ENCODE measurements around the gene SH3BP2. TPM values are rescaled to one million over a fixed set of nuclear protein-coding genes. Genes with fewer than 3 reads are reported as not detected.
A peak's percentile ranks its signal among the peaks of the same experiment; 100 is the strongest.
"Not testable (repeated sequence)": the region's sequence is repeated elsewhere in the genome, so short reads cannot be mapped to it uniquely, and the experiment has no call there.

SH3BP2 gene
- polyA plus RNA-seq, 3 donors from 2014 or later, result 12.6 to 71.0 (median 22.7) TPM

DNA sequence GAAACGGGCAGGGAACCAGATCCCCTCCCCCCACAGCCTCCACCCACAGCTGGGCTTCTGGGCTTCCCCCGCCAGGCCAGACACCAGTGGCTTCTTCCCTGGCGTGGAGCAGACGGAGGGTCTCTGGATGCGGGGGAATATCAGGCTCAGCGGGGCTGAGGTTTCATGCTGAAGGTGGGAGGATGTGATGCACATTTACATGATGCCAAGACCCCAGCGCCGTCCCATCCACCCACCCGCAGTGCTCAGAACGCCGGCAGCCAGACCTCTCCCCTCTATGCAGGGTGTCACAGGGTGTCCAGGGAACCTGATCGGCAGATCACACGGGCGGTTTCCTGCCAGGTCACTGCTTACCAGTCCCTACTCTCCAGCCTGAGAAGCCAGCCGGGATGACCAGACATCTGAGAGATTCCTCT, 24.0 kb upstream of the SH3BP2 start:
- peaks cover 0 to 4% (median 3%) of the 10 kb centered on the region in 3 donors for H3K27me3 Mint-ChIP-seq (ENCODE audit: low read depth in 3 of 3)
- H3K36me3 Mint-ChIP-seq, result no peaks in the 10 kb centered on the region
- H3K27ac Mint-ChIP-seq, result peak overlapping the region in 2 of 6 donors; percentile 4 to 44

DNA sequence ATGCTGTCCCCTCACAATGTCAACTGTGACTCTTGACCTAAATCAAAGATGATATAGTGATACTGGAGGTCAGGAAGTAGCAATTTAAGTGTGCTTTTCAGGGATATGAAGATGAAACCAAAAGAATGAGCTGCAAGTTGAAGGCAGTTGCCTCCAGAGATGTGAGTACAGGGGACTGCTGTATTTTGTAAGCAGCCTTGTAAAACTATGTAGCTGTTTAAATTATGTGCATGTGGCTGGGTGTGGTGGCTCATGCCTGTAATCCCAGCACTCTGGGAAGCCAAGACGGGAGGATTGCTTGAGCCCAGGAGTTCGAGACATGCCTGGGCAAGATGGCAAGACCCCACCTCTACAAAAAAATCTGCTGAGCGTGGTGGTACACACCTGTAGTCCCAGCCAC, 21.6 kb upstream of the SH3BP2 start:
- peak overlapping the region in 5 of 6 donors; percentile 4 to 76 (median 18) for H3K27ac Mint-ChIP-seq
- H3K27me3 Mint-ChIP-seq (ENCODE audit: low read depth in 3 of 3), result peaks cover 0 to 5% (median 4%) of the 10 kb centered on the region in 3 donors
- no peaks in the 10 kb centered on the region for H3K36me3 Mint-ChIP-seq
- peaks cover 12 to 14% of the 10 kb centered on the region in 2 donors for H3K4me1 Mint-ChIP-seq
- DNase-seq, result no peak
- no peak overlapping the region for H3K4me3 Mint-ChIP-seq
- no peaks in the 10 kb centered on the region for H3K9me3 Mint-ChIP-seq

More for the DNA sequence above, 24.0 kb upstream of the SH3BP2 start:
- no peak overlapping the region for H3K4me3 Mint-ChIP-seq
- H3K4me1 Mint-ChIP-seq, result peaks cover 18 to 19% of the 10 kb centered on the region in 2 donors
- DNase-seq, result no peak
- no peaks in the 10 kb centered on the region for H3K9me3 Mint-ChIP-seq

DNA sequence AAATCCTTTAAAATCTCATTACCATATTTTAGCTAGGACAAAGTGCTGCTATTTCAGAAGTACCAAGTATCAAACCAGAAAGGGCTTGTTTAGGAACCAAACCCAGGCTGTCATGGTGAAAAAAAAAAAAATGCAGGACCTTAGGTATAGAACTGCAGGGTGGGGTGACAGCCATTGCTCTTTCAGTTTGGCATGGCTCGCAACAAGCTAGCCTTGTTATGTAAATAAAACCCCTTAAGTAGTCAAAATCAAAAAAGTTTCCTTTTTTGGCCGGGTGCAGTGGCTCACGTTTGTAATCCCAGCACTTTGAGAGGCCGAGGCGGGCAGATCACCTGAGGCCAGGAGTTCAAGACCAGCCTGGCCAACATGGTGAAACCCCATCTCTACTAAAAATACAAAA, 12.2 kb upstream of the SH3BP2 start:
- not testable (repeated sequence) for DNase-seq; H3K27me3 Mint-ChIP-seq (ENCODE audit: low read depth in 3 of 3); H3K4me1 Mint-ChIP-seq; H3K36me3 Mint-ChIP-seq; H3K4me3 Mint-ChIP-seq; H3K9me3 Mint-ChIP-seq; H3K27ac Mint-ChIP-seq

DNA sequence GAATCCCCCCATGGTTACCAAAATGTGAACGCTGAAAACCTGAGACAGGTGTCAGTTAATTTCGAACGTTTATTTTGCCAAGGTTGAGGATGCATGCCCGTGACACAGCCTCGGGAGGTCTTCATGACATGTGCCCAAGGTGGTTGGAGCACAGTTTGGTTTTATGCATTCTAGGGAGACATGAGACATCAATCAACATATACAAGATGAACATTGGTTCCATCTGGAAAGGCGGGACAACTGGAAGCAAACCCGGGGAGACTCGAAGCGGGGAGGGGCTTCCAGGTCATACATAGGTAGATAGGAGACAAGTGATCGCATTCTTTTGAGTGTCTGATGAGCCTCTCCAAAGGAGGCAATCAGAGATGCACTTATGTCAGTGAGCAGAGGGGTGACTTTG, 11.0 kb upstream of the SH3BP2 start:
- peaks cover 1 to 10% of the 10 kb centered on the region in 2 donors for H3K4me1 Mint-ChIP-seq
- H3K9me3 Mint-ChIP-seq, result peaks cover 0 to 6% (median 0%) of the 10 kb centered on the region in 6 donors
- no peak for DNase-seq
- H3K27ac Mint-ChIP-seq, result no peak overlapping the region
- H3K4me3 Mint-ChIP-seq, result no peak overlapping the region
- no peaks in the 10 kb centered on the region for H3K36me3 Mint-ChIP-seq
- H3K27me3 Mint-ChIP-seq (ENCODE audit: low read depth in 3 of 3), result peaks cover 0 to 2% (median 1%) of the 10 kb centered on the region in 3 donors

DNA sequence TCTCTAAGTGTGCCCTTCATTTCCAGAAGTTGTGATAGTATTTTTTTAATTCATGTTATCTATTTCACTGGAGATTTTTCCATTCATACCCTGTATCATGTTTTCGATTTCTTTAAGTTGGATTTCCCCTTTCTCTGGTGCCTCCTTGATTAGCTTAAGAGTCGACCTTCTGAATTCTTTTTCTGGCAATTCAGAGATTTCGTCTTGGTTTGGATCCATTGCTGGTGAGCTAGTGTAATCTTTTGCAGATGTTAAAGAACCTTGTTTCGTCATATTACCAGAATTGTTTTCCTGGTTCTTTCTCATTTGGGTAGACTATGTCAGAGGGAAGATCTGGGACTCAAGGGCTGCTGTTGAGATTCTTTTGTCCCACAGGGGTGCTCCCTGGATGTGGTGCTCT, 9.1 kb upstream of the SH3BP2 start:
- H3K27ac Mint-ChIP-seq, result peak overlapping the region in 1 of 6 donors; percentile 51
- H3K4me3 Mint-ChIP-seq, result no peak overlapping the region

DNA sequence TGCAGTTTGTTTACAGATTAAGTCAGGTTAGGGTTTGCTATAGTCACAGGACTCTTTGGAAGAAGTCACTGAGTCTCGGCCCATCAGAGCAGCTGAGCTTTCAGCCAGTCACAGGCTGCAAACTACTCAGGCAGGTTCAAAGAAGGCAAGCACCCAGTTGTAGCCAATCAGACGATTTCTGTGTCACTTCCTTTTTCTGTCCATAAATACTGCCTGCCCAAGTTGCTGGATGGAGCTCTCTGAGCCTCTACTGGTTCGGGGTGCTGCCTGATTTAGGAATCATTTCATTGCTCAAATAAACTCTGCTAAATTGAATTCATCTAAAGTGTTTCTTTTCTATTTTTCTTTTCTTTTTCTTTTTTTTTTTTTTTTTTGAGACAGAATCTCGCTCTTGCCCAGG, 7.3 kb upstream of the SH3BP2 start:
- no peaks in the 10 kb centered on the region for H3K36me3 Mint-ChIP-seq
- no peak overlapping the region for H3K4me3 Mint-ChIP-seq
- DNase-seq, result no peak
- H3K27me3 Mint-ChIP-seq (ENCODE audit: low read depth in 3 of 3), result peaks cover 0 to 3% (median 2%) of the 10 kb centered on the region in 3 donors
- H3K9me3 Mint-ChIP-seq, result peaks cover 0 to 6% (median 0%) of the 10 kb centered on the region in 6 donors
- H3K27ac Mint-ChIP-seq, result peak overlapping the region in 2 of 6 donors; percentile 2 to 53
- H3K4me1 Mint-ChIP-seq, result peaks cover 17 to 35% of the 10 kb centered on the region in 2 donors

More for the DNA sequence above, 9.1 kb upstream of the SH3BP2 start:
- DNase-seq, result no peak
- no peaks in the 10 kb centered on the region for H3K36me3 Mint-ChIP-seq
- H3K9me3 Mint-ChIP-seq, result peaks cover 0 to 6% (median 0%) of the 10 kb centered on the region in 6 donors
- peaks cover 12 to 27% of the 10 kb centered on the region in 2 donors for H3K4me1 Mint-ChIP-seq
- peaks cover 0 to 2% (median 1%) of the 10 kb centered on the region in 3 donors for H3K27me3 Mint-ChIP-seq (ENCODE audit: low read depth in 3 of 3)

DNA sequence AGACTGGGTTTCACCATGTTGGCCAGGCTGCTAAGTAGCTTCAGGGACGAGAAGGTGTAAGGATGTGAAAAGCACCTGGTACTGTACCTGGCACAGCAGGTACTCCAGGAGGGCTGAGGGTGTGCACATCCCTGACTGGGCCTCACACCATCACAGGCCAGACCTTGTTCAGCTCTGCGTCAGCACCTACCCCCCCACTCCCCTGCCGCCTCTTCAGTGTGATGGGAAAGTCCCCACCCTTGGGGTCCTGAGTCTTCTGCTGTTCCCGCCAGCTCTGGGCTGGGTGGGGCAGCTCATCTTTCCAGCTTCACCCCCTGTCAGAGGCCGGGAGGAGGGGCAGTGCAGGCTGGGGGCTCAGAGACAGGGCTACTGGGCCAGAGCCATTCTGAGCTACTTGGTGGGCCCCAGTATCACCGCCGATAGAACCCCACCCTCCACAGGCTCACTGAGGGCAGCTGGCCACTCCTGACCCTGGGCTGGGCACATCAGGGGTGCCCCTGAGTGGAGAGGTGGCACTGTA, 6.7 kb upstream of the SH3BP2 start:
- H3K36me3 Mint-ChIP-seq, result no peaks in the 10 kb centered on the region
- no peak overlapping the region for H3K4me3 Mint-ChIP-seq
- H3K27me3 Mint-ChIP-seq (ENCODE audit: low read depth in 3 of 3), result peaks cover 0 to 5% (median 3%) of the 10 kb centered on the region in 3 donors
- H3K4me1 Mint-ChIP-seq, result peaks cover 17 to 37% of the 10 kb centered on the region in 2 donors
- peaks cover 0 to 6% (median 0%) of the 10 kb centered on the region in 6 donors for H3K9me3 Mint-ChIP-seq
- DNase-seq, result no peak
- H3K27ac Mint-ChIP-seq, result peak overlapping the region in 5 of 6 donors; percentile 40 to 80 (median 57)

DNA sequence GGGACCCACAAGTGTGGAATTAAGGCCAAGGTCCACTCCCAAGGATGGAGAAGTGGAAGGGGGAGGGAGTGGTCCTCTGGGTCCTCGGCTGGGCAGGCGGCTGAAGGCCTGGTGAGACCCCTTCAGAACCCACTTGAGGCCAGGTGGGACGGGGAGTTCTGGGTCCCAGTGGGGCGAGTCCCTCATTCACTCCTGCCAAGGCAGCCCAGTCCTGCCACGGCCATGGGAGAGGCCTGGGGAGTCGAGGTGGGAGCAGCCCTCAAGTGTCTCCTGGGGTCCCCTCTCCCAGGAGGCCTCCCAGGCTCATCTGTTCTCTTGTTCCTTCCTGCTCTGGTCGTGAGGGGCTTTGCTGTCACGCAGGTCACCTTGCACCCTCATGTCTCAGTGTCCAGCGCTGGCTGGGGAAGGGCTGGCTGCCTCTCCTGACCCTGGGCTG, 6.1 kb upstream of the SH3BP2 start:
- H3K4me1 Mint-ChIP-seq, result peaks cover 17 to 37% of the 10 kb centered on the region in 2 donors
- no peak overlapping the region for H3K4me3 Mint-ChIP-seq
- H3K27ac Mint-ChIP-seq, result peak overlapping the region; percentile 68 to 83 (median 76)
- H3K36me3 Mint-ChIP-seq, result no peaks in the 10 kb centered on the region
- H3K9me3 Mint-ChIP-seq, result peaks cover 0 to 6% (median 0%) of the 10 kb centered on the region in 6 donors
- no peak for DNase-seq
- peaks cover 0 to 5% (median 3%) of the 10 kb centered on the region in 3 donors for H3K27me3 Mint-ChIP-seq (ENCODE audit: low read depth in 3 of 3)

DNA sequence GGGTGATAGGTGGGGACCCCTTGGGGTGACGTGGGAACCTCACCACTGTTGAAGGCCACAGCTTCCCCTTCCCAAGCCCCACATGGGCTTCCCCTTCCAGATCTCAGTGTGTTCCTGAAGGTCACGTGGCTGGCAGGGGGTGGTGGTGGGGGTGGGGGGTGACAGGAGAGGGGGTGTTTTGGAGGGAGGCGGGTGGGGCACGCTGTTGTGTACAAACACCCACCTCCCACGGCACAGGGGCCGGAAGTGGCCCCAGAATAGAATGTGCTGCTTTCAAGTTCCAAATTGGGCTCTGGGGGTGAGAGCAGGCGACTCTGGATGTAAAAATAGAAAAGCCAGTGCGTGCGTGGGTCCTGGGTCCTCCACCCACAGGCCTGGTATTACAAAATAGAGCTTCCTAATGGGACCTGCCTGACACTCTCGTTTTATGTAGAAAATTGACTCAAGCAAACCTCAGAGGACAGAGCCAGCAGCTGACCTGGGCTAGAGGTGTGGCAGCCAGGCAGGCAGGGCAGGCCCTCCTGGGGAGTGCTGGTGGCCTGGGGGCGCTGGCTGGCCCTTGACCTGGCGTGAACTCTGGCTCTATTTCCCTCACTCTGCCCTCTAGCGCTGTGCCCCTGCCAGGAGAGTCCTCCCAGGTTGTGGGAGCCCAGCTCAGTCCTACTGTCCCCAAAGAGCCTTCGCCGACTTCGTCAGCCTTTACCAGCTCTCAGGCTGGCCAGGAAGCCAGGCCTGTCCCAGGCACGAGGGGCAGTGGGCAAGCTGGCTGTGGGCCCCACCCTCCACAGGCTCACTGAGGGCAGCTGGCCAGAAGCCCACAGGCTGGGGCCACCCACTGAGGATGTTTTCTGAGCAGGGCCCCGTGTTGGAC, 5.4 kb upstream of the SH3BP2 start:
- Mint-ChIP-seq H3K4me1 (peaks cover 17 to 37% of the 10 kb centered on the region in 2 donors), H3K27ac (peak overlapping the region; percentile 68 to 90 (median 82)), H3K27me3 (ENCODE audit: low read depth in 3 of 3) (peaks cover 0 to 5% (median 3%) of the 10 kb centered on the region in 3 donors), H3K9me3 (peaks cover 0 to 6% (median 0%) of the 10 kb centered on the region in 6 donors), H3K36me3 (no peaks in the 10 kb centered on the region), H3K4me3 (peak overlapping the region in 4 of 5 donors; percentile 57 to 72 (median 68))
- peak; percentile 59 to 64 (median 62) for DNase-seq

DNA sequence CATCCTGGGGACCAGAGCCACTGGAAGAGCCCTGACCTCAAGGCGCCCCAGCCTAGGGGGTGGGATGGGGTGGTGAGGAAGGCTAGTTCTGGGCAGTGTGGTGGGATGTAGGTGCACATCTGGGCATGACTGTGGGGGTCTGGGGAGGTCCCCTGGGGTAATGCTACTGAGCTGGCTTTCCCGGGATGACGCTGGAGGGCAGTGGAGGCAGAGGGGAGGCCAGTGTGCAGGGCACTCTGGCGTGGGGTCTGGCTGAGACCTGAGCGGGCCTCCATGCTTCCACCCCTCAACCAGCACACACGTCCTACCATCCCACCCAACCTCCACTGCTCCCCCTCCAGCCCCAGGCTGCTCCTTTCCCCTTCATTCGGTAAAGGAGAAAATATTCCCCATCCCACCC, 4.8 kb upstream of the SH3BP2 start:
- Mint-ChIP-seq H3K36me3 (no peaks in the 10 kb centered on the region), H3K4me1 (peaks cover 17 to 37% of the 10 kb centered on the region in 2 donors), H3K27me3 (ENCODE audit: low read depth in 3 of 3) (peaks cover 0 to 6% (median 3%) of the 10 kb centered on the region in 3 donors), H3K27ac (no peak overlapping the region), H3K4me3 (no peak overlapping the region), H3K9me3 (peaks cover 0 to 6% (median 0%) of the 10 kb centered on the region in 6 donors)
- no peak for DNase-seq

DNA sequence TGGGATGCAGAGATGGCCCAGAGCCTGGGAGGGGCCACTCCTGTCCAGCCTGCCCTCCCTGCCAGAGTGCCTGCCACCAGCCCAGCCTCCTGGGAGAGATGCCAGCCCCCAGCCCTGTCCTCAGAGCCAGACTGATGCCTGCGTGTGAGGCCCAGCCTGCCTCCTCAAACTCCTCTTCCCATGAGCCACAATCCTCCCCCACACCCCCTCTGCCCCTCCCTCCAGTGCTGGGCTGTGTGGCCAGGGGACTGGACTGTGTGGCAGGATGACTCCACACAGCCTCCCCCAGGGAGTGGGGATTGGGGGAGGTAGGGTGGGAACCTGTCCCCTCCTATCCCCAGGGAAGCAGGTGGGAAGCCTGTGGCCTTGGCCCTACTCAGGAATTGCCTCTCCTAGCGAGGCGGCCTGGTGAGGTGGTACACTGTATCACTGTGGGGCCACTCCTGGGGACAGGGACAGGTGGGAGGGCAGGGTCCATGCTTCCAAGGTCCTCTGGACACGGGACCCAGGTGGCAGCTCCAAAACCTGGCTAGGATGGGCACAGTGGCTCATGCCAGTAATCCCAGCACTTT, 4.3 kb upstream of the SH3BP2 start:
- DNase-seq, result no peak
- peaks cover 0 to 4% (median 0%) of the 10 kb centered on the region in 6 donors for H3K9me3 Mint-ChIP-seq
- peaks cover 21 to 39% of the 10 kb centered on the region in 2 donors for H3K4me1 Mint-ChIP-seq
- peak overlapping the region in 1 of 6 donors; percentile 73 for H3K27ac Mint-ChIP-seq
- H3K4me3 Mint-ChIP-seq, result no peak overlapping the region
- H3K27me3 Mint-ChIP-seq (ENCODE audit: low read depth in 3 of 3), result peaks cover 0 to 6% (median 3%) of the 10 kb centered on the region in 3 donors
- H3K36me3 Mint-ChIP-seq, result no peaks in the 10 kb centered on the region

DNA sequence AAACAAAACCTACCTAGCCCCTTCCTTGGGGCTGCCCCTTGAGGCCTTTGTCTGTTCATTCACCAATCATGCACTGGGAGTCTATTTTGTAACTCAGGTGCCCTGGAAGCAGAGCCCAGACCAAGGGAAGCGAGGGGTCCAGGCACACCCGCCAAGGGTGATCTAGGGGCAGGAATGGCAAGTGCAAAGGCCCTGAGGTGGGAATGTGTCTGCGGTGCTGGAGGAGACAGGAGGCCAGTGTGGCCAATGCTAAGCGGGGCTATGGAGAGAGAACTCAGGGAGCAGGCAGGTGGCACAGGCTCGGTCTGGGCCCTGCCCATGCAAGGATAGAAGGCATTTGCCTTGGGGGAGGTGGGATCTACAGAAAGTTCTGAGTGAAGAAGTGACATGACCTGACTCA, 3.5 kb upstream of the SH3BP2 start:
- Mint-ChIP-seq H3K9me3 (no peaks in the 10 kb centered on the region), H3K27me3 (ENCODE audit: low read depth in 3 of 3) (peaks cover 0 to 6% (median 2%) of the 10 kb centered on the region in 3 donors), H3K27ac (peak overlapping the region in 3 of 6 donors; percentile 56 to 73 (median 69)), H3K4me3 (peak overlapping the region in 2 of 5 donors; percentile 7 to 42), H3K36me3 (no peaks in the 10 kb centered on the region), H3K4me1 (peaks cover 28 to 47% of the 10 kb centered on the region in 2 donors)
- DNase-seq, result no peak

DNA sequence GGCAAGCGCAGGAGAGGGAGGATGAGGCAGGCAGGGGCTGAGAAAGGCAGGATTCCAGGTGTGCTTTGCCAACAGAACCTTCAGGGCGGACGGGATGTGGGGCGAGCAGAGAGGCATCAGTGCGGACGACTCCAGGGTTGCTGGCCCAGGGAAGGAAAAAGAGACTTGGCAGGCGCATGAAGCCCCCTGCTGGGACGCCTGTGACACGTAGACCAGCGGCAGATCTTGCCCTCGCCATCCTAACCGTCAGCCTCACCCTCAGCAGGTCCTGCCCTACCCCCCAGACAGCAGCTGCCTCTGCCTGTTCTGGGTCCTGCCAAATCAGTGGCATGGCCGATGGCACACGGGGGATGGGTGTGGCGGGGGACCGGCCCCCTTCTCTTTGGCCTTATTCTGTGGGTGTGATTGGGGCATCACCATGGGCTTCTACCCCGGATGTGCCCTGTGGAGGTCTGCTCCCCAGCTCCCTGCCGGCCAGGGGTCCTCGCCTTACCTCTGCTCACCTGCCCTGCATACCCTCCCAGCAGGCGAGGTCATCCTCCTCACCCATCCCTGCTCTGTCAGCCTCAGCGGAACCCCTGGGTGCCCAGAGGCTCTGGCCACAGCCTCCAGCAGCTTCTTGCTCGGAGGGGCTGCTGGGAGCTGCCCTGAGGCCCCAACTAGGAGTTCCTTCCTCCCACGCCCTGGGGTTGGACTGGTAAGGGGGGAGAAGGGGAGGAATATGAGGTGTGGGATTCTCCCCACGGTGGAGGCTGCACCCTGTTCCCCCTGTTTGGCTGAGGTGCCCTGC, 2.9 kb upstream of the SH3BP2 start:
- H3K27me3 Mint-ChIP-seq (ENCODE audit: low read depth in 3 of 3), result peaks cover 0 to 6% (median 2%) of the 10 kb centered on the region in 3 donors

More for the DNA sequence above, 2.9 kb upstream of the SH3BP2 start:
- no peak for DNase-seq
- H3K9me3 Mint-ChIP-seq, result no peaks in the 10 kb centered on the region
- H3K4me3 Mint-ChIP-seq, result peak overlapping the region in 1 of 5 donors; percentile 7
- H3K4me1 Mint-ChIP-seq, result peaks cover 33 to 53% of the 10 kb centered on the region in 2 donors
- no peaks in the 10 kb centered on the region for H3K36me3 Mint-ChIP-seq
- peak overlapping the region in 2 of 6 donors; percentile 69 to 73 for H3K27ac Mint-ChIP-seq
